Endothelial cell of umbilical vein (primary cell): Measurements from ENCODE around the gene KANSL1. TPM values are rescaled to one million over a fixed set of nuclear protein-coding genes. Genes with fewer than 3 reads are reported as not detected.

Experiments
- BruUV-seq: library from RNA; stranded (reverse); fragments of 400-500 nt; replicated peaks from 2 replicates; lab custom pipeline; 2021; lab: Mats Ljungman, UMichigan
- CTCF ChIA-PET: fragments of 300-600, 350-600 bp; sonication (Branson Sonifier 250); formaldehyde crosslinking; loops from one replicate; lab custom pipeline; 2021; ENCODE audit warnings: antibody characterized with exemption, inconsistent platforms; lab: Charles Lee
- POLR2A ChIA-PET: fragments of 300-600, 350-600 bp; sonication (Branson Sonifier 250); formaldehyde crosslinking; loops from one replicate; lab custom pipeline; 2021; ENCODE audit warnings: antibody characterized with exemption, inconsistent platforms; lab: Charles Lee
- DNase-seq: peaks from one replicate; pipeline ENCODE4 v3.0.0-alpha.2; 2011; ENCODE audit warnings: low read depth, low spot score
- FAIRE-seq: peaks from 2 replicates; lab custom pipeline; 2011; peaks lifted over from hg19 to GRCh38; lab: Jason Lieb, UNC
- H2AFZ ChIP-seq: 2 replicates; pipeline ENCODE4 v1.6.0; 2012; ENCODE audit warnings: low read depth, low read length, control low read depth, inconsistent platforms
- H3K27ac ChIP-seq: 2 replicates; pipeline ENCODE4 v1.5.1; 2011; ENCODE audit warnings: low read depth, mild to moderate bottlenecking, control low read depth, low read length, moderate library complexity; ENCODE audit not compliant: insufficient read depth
- H3K27me3 ChIP-seq, 2 experiments: 2 replicates each; pipeline versions ENCODE4 v1.6.0 to v1.6.1; 2011; ENCODE audit warnings: low read length in 2 of 2, mixed read lengths in 1 of 2; ENCODE audit not compliant: control insufficient read depth in 2 of 2, insufficient read depth in 2 of 2
- H3K36me3 ChIP-seq, 2 experiments: 2 replicates in 1 of 2; 3 replicates in 1 of 2; pipeline ENCODE4 v1.5.1; 2011; ENCODE audit warnings: low read length in 2 of 2, mild to moderate bottlenecking in 1 of 2, moderate library complexity in 1 of 2; ENCODE audit not compliant: control insufficient read depth in 2 of 2, insufficient read depth in 2 of 2; ENCODE audit errors: extremely low read depth in 1 of 2
- H3K4me1 ChIP-seq: 3 replicates; pipeline ENCODE4 v1.5.1; 2011; ENCODE audit warnings: mild to moderate bottlenecking, low read length; ENCODE audit not compliant: control insufficient read depth, insufficient read depth; ENCODE audit errors: extremely low read depth
- H3K4me2 ChIP-seq: 2 replicates; pipeline ENCODE4 v1.6.1; 2011; ENCODE audit warnings: low read length, control low read depth, mixed read lengths; ENCODE audit not compliant: insufficient read depth
- H3K4me3 ChIP-seq, 3 experiments: fragments of 200-600 bp in 1 of 3; sonication (generic), shearing (Covaris generic) in 1 of 3; replicated peaks in 1 of 3; 2 replicates each; pipeline ENCODE4 v1.5.1; 2011 to 2016; ENCODE audit warnings: control low read depth in 3 of 3, low read length in 3 of 3, mild to moderate bottlenecking in 2 of 3, inconsistent platforms in 1 of 3, low read depth in 1 of 3, moderate library complexity in 1 of 3; ENCODE audit not compliant: insufficient read depth in 1 of 3
- H3K79me2 ChIP-seq: 2 replicates; pipeline ENCODE4 v1.6.0; 2012; ENCODE audit warnings: low read length, inconsistent platforms; ENCODE audit not compliant: control insufficient read depth, insufficient read depth
- H3K9ac ChIP-seq: replicated peaks from 2 replicates; pipeline ENCODE3; 2011; ENCODE audit warnings: low read length, control low read depth; ENCODE audit not compliant: insufficient read depth; ENCODE audit errors: extremely low read depth
- H3K9me1 ChIP-seq: replicated peaks from 3 replicates; pipeline ENCODE4 v1.6.0; 2011; ENCODE audit warnings: mild to moderate bottlenecking, low read length; ENCODE audit not compliant: control insufficient read depth, insufficient read depth; ENCODE audit errors: extremely low read depth
- H3K9me3 ChIP-seq: replicated peaks from 2 replicates; pipeline ENCODE4 v1.5.1; 2012; ENCODE audit warnings: low read length, inconsistent platforms; ENCODE audit not compliant: control insufficient read depth, insufficient read depth
- H4K20me1 ChIP-seq: replicated peaks from 2 replicates; pipeline ENCODE3; 2011; ENCODE audit warnings: mild to moderate bottlenecking, low read length; ENCODE audit not compliant: control insufficient read depth, insufficient read depth; ENCODE audit errors: extremely low read depth
- CTCF ChIP-seq, 2 donors: IDR thresholded peaks; 1 replicate in 1 of 2; 2 replicates in 1 of 2; pipeline ENCODE4 v1.5.1; 2011; ENCODE audit warnings: low read length in 2 of 2, mild to moderate bottlenecking in 2 of 2, moderate library complexity in 2 of 2, control low read depth in 1 of 2, inconsistent platforms in 1 of 2, low read depth in 1 of 2; ENCODE audit not compliant: insufficient read depth in 1 of 2; ENCODE audit errors: extremely low read depth in 1 of 2
- EZH2 ChIP-seq: IDR thresholded peaks from 2 replicates; pipeline ENCODE4 v1.6.1; 2012; ENCODE audit warnings: borderline replicate concordance, low read depth, mild to moderate bottlenecking, moderate library complexity, low read length, inconsistent platforms; ENCODE audit not compliant: severe bottlenecking
- FOS ChIP-seq: IDR thresholded peaks from 2 replicates; pipeline ENCODE4 v1.6.1; 2011; ENCODE audit warnings: mild to moderate bottlenecking, low read length, moderate library complexity, borderline replicate concordance; ENCODE audit not compliant: insufficient read depth
- GATA2 ChIP-seq: IDR thresholded peaks from 2 replicates; pipeline ENCODE4 v1.7.0; 2011; ENCODE audit warnings: low read depth, mild to moderate bottlenecking, moderate library complexity, mixed read lengths, low read length; ENCODE audit not compliant: insufficient read length, insufficient read depth
- JUN ChIP-seq: IDR thresholded peaks from 2 replicates; pipeline ENCODE4 v1.6.1; 2011; ENCODE audit warnings: borderline replicate concordance, low read depth; ENCODE audit not compliant: insufficient read length, insufficient read depth
- MAX ChIP-seq: IDR thresholded peaks from 2 replicates; pipeline ENCODE4 v1.6.1; 2011; ENCODE audit not compliant: insufficient read depth, insufficient read length
- MYC ChIP-seq: IDR thresholded peaks from one replicate; pipeline ENCODE4 v1.6.1; 2011; ENCODE audit warnings: mild to moderate bottlenecking, low read depth, low read length
- POLR2A ChIP-seq: IDR thresholded peaks from 2 replicates; pipeline ENCODE4 v1.6.1; 2012; ENCODE audit warnings: low read depth, mild to moderate bottlenecking, control low read depth, low read length
- POLR2AphosphoS5 ChIP-seq: IDR thresholded peaks from 2 replicates; pipeline ENCODE4 v1.6.1; 2012; ENCODE audit warnings: low read depth, mild to moderate bottlenecking, control low read depth, low read length, moderate library complexity; ENCODE audit not compliant: insufficient read depth
- dilution Hi-C: fragments of 300-500 bp; cut with MboI; formaldehyde crosslinking; loops from one replicate; pipeline ENCODE4 v1.15.0; 2019; ENCODE audit warnings: low sequenced_read_pairs; ENCODE audit not compliant: extremely low pct_ligation_motif_present
- intact Hi-C: fragments of 100-400 bp; cut with micrococcal nuclease; formaldehyde crosslinking; loops from one replicate; pipeline ENCODE4 v1.10.0; 2022
- polyA plus RNA-seq, 4 experiments: library from polyadenylated mRNA; depleted of rRNA in 3 of 4; stranded (reverse) in 3 of 4; unstranded in 1 of 4; fragments of >200 nt; gene quantifications; 2 replicates each; pipeline versions ENCODE4 v1.2.1 to v1.2.3, GENCODE V29; 2011 to 2012; ENCODE audit warnings: missing spikeins in 1 of 4
- total RNA-seq: library from RNA; stranded (reverse); gene quantifications from 2 replicates; pipeline ENCODE4 v1.2.3, GENCODE V29; 2021

The KANSL1 gene
- total and polyA plus RNA-seq, 2 donors (not counting 3 experiments of a cell fraction or from before 2014, with no cell fraction given), result 29.1 to 74.0 TPM

GRCh38 chr17:46080118-46081017 is 112.9 kb downstream of the KANSL1 start:
- Histone ChIP-seq H3K9me3 (no peaks in the 10 kb centered on the region), H3K4me2 (no peak overlapping the region), H3K36me3 (peaks cover 0 to 2% of the 10 kb centered on the region in 2 experiments), H3K4me1 (no peaks in the 10 kb centered on the region), H3K4me3 (no peak overlapping the region), H3K9me1 (no peaks in the 10 kb centered on the region), H3K27me3 (no peaks in the 10 kb centered on the region), H4K20me1 (peaks cover 7% of the 10 kb centered on the region), H2AFZ (no peak overlapping the region), H3K27ac (no peak overlapping the region), H3K9ac (no peak overlapping the region), H3K79me2 (peaks cover 44% of the 10 kb centered on the region)
- intact Hi-C loops, result no loop called here
- dilution Hi-C loops, result no loop called here
- no TSS peak for BruUV-seq
- CTCF ChIA-PET, result interaction anchor here (1.0 kb wide), 1 partner anchor 36 kb away, joined by 4 read pairs; no protein-coding TSS in a partner anchor
- POLR2A ChIA-PET, result interaction anchor here (0.7 kb wide), 1 partner anchor 11 kb away, joined by 6 read pairs; no protein-coding TSS in a partner anchor
- FAIRE-seq (no peak), DNase-seq (no peak)
- TF ChIP-seq FOS (no peak), POLR2A (no peak), MYC (no peak), EZH2 (no peak), JUN (no peak), MAX (no peak), POLR2AphosphoS5 (no peak), CTCF (IDR thresholded peaks at IDR 0.05; ENCODE audit: extremely low read depth in 1 of 2, insufficient read depth in 1 of 2, low read depth in 1 of 2, low read length in 2 of 2) (no peak), GATA2 (no peak)
